ENCODE data around the gene ELL2. TPM values are rescaled to one million over a fixed set of nuclear protein-coding genes. Genes with fewer than 3 reads are reported as not detected.

Gene ELL2
- total RNA-seq, 1 experiment from 2014 or later: 27.5 TPM

DNA sequence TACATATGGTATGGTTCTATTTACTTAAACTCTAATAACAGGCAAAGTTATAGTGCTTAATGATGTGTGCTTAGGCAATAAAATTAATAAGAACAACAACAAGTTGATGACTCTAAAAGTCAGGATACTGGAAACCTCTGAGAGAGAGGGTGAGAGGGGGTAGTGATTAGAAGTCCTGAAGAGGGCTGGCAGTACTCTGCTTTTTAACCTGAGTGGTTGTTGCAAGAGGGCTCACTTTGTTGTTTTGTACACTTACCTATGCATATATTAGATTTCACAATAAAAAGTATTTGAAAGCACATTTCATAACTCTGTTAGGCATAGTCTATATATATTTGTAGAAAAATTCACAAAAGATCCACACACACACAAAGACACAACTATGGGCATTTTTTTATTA lies 21.4 kb upstream of the ELL2 start:
- no peak overlapping the region for H3K9ac ChIP-seq (ENCODE audit: extremely low read depth, insufficient read length, low read length)
- H3K4ac ChIP-seq (ENCODE audit: low read depth, low read length): no peak overlapping the region
- H2AFZ ChIP-seq (ENCODE audit: low read length): no peak overlapping the region
- TF ChIP-seq, protein P1, sequence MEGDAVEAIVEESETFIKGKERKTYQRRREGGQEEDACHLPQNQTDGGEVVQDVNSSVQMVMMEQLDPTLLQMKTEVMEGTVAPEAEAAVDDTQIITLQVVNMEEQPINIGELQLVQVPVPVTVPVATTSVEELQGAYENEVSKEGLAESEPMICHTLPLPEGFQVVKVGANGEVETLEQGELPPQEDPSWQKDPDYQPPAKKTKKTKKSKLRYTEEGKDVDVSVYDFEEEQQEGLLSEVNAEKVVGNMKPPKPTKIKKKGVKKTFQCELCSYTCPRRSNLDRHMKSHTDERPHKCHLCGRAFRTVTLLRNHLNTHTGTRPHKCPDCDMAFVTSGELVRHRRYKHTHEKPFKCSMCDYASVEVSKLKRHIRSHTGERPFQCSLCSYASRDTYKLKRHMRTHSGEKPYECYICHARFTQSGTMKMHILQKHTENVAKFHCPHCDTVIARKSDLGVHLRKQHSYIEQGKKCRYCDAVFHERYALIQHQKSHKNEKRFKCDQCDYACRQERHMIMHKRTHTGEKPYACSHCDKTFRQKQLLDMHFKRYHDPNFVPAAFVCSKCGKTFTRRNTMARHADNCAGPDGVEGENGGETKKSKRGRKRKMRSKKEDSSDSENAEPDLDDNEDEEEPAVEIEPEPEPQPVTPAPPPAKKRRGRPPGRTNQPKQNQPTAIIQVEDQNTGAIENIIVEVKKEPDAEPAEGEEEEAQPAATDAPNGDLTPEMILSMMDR (conservative IDR thresholded peaks at IDR 0.05): no peak
- no peaks in the 10 kb centered on the region for H3K27me3 ChIP-seq (ENCODE audit: insufficient read depth, low read length)
- H4K8ac ChIP-seq (replicated peaks; ENCODE audit: insufficient read length, low read depth, low read length): no peak overlapping the region
- H3K18ac ChIP-seq (ENCODE audit: insufficient read length, low read depth, low read length): no peak overlapping the region
- H2BK120ac ChIP-seq (ENCODE audit: low read depth, low read length, poor library complexity, severe bottlenecking): no peak overlapping the region
- H4K20me1 ChIP-seq (ENCODE audit: control insufficient read depth, insufficient read depth, insufficient read length): no peaks in the 10 kb centered on the region
- no peaks in the 10 kb centered on the region for H3K9me3 ChIP-seq (ENCODE audit: control insufficient read depth, low read depth, low read length)
- H3K27me3 Mint-ChIP-seq (ENCODE audit: low read depth): no peaks in the 10 kb centered on the region
- H3T11ph ChIP-seq (ENCODE audit: low read length): no peak overlapping the region
- H2BK15ac ChIP-seq (ENCODE audit: low read depth, low read length): no peak overlapping the region
- no peaks in the 10 kb centered on the region for H3K23me2 ChIP-seq (ENCODE audit: insufficient read length, low read depth, low read length, poor library complexity, severe bottlenecking)
- no peaks in the 10 kb centered on the region for H3K79me2 ChIP-seq (ENCODE audit: insufficient read depth, low read length)
- H3K4me1 Mint-ChIP-seq: peaks cover 3 to 5% of the 10 kb centered on the region in 2 experiments; a peak in 3 of 4 replicates
- H3K79me1 ChIP-seq (ENCODE audit: insufficient read depth, low read depth, low read length, poor library complexity, severe bottlenecking): no peaks in the 10 kb centered on the region
- H3K4me3 Mint-ChIP-seq: no peak overlapping the region
- H2BK20ac ChIP-seq (ENCODE audit: low read depth, low read length, poor library complexity, severe bottlenecking): no peak overlapping the region
- no peak overlapping the region for H3K14ac ChIP-seq (ENCODE audit: insufficient read depth, low read length)
- DNase-seq: no peak
- no peak overlapping the region for H3K23ac ChIP-seq (ENCODE audit: insufficient read length, low read depth, low read length)
- H4K91ac ChIP-seq (ENCODE audit: insufficient read length, low read depth, low read length): no peak overlapping the region
- no peaks in the 10 kb centered on the region for H3K36me3 Mint-ChIP-seq (ENCODE audit: insufficient read depth in 1 of 3, low read depth in 3 of 3)
- no peak overlapping the region for H3K56ac ChIP-seq (ENCODE audit: insufficient read length, low read depth, low read length)
- no peaks in the 10 kb centered on the region for H3K4me1 ChIP-seq (ENCODE audit: insufficient read depth, low read length)
- no peak overlapping the region for H3K27ac ChIP-seq (ENCODE audit: insufficient read length, low read depth, low read length)
- H3K9me3 Mint-ChIP-seq: no peaks in the 10 kb centered on the region
- no peak overlapping the region for H2AK5ac ChIP-seq (ENCODE audit: insufficient read length, low read length)
- no peak overlapping the region for H2BK5ac ChIP-seq (ENCODE audit: insufficient read length, low read length)
- H3K4me2 ChIP-seq (ENCODE audit: insufficient read depth, insufficient read length, low read length): no peak overlapping the region
- H4K5ac ChIP-seq (ENCODE audit: insufficient read length, low read depth, low read length): no peak overlapping the region
- no peak overlapping the region for H2BK12ac ChIP-seq (ENCODE audit: insufficient read length, low read depth, low read length)
- no peak overlapping the region for H3K27ac Mint-ChIP-seq
